Right atrium auricular region (tissue), 2 donors: ENCODE measurements around the gene FEZ2. TPM values are rescaled to one million over a fixed set of nuclear protein-coding genes. Genes with fewer than 3 reads are reported as not detected.
"Not testable (repeated sequence)": the region's sequence is repeated elsewhere in the genome, so short reads cannot be mapped to it uniquely, and the experiment has no call there.

ENCODE experiments used
- DNase-seq: peaks from one replicate; pipeline ENCODE4 v3.0.0-alpha.2; 2019; ENCODE audit warnings: low spot score
- H3K27ac ChIP-seq, 2 donors: fragments of 200-600 bp; sonication (generic); 1 replicate in 1 of 2; 2 replicates in 1 of 2; pipeline ENCODE4 v1.5.1; 2016 to 2019
- H3K27me3 ChIP-seq, 2 donors: fragments of 200-600 bp; sonication (generic); one replicate each; pipeline versions ENCODE4 v1.5.1 to v1.6.0; 2017 to 2019
- H3K36me3 ChIP-seq: fragments of 200-600 bp; sonication (generic); one replicate; pipeline ENCODE4 v1.5.1; 2016
- H3K4me1 ChIP-seq, 2 donors: fragments of 200-600 bp; sonication (generic); one replicate each; pipeline versions ENCODE4 v1.5.1 to v1.6.0; 2017 to 2019
- H3K4me3 ChIP-seq, 2 donors: fragments of 200-600 bp; sonication (generic); 1 replicate in 1 of 2; 2 replicates in 1 of 2; pipeline ENCODE4 v1.5.1; 2017 to 2019; ENCODE audit warnings: mild to moderate bottlenecking in 1 of 2, moderate library complexity in 1 of 2
- H3K9me3 ChIP-seq, 2 donors: fragments of 200-600 bp; sonication (generic); one replicate each; pipeline ENCODE4 v1.5.1; 2019
- total RNA-seq, 2 donors: library from RNA; depleted of rRNA; stranded (reverse); fragments of >200 nt; gene quantifications; one replicate each; pipeline ENCODE4 v1.1.0, GENCODE V29; 2016
- TF ChIP-seq, protein P1 (sequence below), 2 donors: fragments of 200-600 bp; sonication (generic); IDR thresholded peaks; one replicate each; pipeline ENCODE4 v1.5.1; 2019; ENCODE audit warnings: antibody characterized with exemption in 2 of 2

The FEZ2 gene
- total RNA-seq, 2 donors from 2014 or later: 30.3 to 81.5 TPM

DNA sequence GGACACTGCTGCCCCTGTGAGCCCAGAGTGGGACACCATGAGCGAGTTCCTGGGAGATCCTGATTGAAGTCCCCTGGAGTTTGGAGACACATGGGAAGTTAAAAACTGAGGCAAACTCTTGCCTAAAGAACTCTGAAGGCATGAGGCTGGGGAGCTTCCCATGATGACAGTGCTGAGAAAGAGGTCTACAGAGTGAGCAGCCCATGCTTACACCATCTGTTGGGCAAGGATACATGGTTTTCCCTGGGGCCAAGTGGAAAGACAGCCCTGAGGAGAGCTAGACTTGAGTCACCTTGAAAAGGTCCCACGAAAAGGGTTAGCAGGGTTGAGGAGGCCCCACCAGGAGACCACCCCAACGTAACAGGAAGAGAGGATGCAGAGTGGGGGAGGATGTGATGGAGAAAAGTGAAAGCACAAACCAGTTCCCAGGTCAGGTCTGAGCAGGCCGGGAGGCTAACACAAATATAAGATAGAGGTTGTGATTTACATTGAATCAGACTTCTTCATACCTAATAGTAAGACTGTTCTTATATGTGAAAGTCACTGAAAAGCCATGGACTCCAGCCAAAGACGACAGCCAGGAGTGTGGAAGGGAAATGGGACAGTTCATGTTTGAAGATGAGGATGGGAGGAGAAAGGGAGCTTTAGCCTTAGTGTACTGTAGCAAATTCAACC lies 13.5 kb upstream of the FEZ2 start:
- Histone ChIP-seq H3K27ac (no peak overlapping the region), H3K27me3 (no peaks in the 10 kb centered on the region), H3K9me3 (no peaks in the 10 kb centered on the region), H3K4me3 (no peak overlapping the region), H3K36me3 (no peaks in the 10 kb centered on the region), H3K4me1 (no peaks in the 10 kb centered on the region)
- TF ChIP-seq, protein P1, sequence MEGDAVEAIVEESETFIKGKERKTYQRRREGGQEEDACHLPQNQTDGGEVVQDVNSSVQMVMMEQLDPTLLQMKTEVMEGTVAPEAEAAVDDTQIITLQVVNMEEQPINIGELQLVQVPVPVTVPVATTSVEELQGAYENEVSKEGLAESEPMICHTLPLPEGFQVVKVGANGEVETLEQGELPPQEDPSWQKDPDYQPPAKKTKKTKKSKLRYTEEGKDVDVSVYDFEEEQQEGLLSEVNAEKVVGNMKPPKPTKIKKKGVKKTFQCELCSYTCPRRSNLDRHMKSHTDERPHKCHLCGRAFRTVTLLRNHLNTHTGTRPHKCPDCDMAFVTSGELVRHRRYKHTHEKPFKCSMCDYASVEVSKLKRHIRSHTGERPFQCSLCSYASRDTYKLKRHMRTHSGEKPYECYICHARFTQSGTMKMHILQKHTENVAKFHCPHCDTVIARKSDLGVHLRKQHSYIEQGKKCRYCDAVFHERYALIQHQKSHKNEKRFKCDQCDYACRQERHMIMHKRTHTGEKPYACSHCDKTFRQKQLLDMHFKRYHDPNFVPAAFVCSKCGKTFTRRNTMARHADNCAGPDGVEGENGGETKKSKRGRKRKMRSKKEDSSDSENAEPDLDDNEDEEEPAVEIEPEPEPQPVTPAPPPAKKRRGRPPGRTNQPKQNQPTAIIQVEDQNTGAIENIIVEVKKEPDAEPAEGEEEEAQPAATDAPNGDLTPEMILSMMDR (IDR thresholded peaks at IDR 0.05): no peak
- DNase-seq: no peak

DNA sequence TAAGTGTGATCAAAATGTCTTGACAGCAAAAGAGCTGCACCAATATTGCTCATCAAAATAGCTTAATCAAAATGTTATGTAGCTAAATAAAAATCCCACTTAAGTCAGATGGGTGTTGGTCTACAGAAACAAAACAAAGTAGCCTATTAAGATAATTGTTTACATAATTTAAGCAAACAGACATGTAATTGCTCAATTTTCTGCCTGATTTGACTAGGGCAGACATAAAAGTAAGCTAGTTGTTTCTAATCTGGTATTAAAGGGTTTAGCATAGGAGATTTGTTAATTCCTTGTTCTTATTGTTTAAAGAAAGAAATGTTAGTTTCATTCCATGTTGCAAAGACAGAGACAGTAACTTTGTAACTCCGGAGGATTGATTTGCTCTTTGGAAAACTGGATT lies 11.5 kb upstream of the FEZ2 start:
- H3K9me3 ChIP-seq: no peaks in the 10 kb centered on the region
- H3K4me1 ChIP-seq: no peaks in the 10 kb centered on the region
- H3K27me3 ChIP-seq: no peaks in the 10 kb centered on the region
- DNase-seq: no peak
- TF ChIP-seq, protein P1 (IDR thresholded peaks at IDR 0.05): no peak
- no peak overlapping the region for H3K27ac ChIP-seq
- H3K4me3 ChIP-seq: no peak overlapping the region
- no peaks in the 10 kb centered on the region for H3K36me3 ChIP-seq

GRCh38 chr2:36607947-36608346 lies 10.0 kb upstream of the FEZ2 start:
- TF ChIP-seq, protein P1 (IDR thresholded peaks at IDR 0.05): no peak
- H3K4me1 ChIP-seq: no peaks in the 10 kb centered on the region
- H3K27me3 ChIP-seq: no peaks in the 10 kb centered on the region
- no peak for DNase-seq
- no peaks in the 10 kb centered on the region for H3K9me3 ChIP-seq
- H3K4me3 ChIP-seq: no peak overlapping the region
- H3K36me3 ChIP-seq: no peaks in the 10 kb centered on the region
- H3K27ac ChIP-seq: no peak overlapping the region

DNA sequence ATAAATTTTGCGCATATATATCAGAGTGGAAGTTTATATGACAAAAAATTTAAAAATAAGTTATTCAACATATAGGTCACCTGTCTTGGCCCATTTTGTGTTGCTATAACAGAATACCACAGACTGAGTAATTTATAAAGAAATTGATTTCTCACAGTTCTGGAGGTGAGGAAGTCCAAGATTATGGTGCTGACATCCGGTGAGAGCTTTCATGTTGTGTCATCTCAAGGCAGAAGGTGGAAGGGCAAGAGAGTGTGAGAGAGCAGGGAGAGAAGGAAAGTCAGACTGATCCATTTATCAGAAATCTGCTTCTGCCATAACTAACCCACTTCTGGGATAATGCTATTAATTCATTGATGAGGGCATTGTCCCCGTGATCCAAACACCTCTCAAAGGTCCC lies 9.0 kb upstream of the FEZ2 start:
- Histone ChIP-seq H3K9me3 (no peaks in the 10 kb centered on the region), H3K4me3 (no peak overlapping the region), H3K27ac (no peak overlapping the region), H3K4me1 (no peaks in the 10 kb centered on the region), H3K27me3 (no peaks in the 10 kb centered on the region), H3K36me3 (no peaks in the 10 kb centered on the region)
- TF ChIP-seq, protein P1 (IDR thresholded peaks at IDR 0.05): no peak
- DNase-seq: no peak

- H3K36me3 ChIP-seq: no peaks in the 10 kb centered on the region
- H3K27me3 ChIP-seq: no peaks in the 10 kb centered on the region
- H3K27ac ChIP-seq: no peak overlapping the region
- H3K4me3 ChIP-seq: no peak overlapping the region
- no peaks in the 10 kb centered on the region for H3K4me1 ChIP-seq
- no peak for DNase-seq
- no peaks in the 10 kb centered on the region for H3K9me3 ChIP-seq
- TF ChIP-seq, protein P1 (IDR thresholded peaks at IDR 0.05): no peak
Measured at GRCh38 chr2:36605273-36605672, 7.3 kb upstream of the FEZ2 start.

DNA sequence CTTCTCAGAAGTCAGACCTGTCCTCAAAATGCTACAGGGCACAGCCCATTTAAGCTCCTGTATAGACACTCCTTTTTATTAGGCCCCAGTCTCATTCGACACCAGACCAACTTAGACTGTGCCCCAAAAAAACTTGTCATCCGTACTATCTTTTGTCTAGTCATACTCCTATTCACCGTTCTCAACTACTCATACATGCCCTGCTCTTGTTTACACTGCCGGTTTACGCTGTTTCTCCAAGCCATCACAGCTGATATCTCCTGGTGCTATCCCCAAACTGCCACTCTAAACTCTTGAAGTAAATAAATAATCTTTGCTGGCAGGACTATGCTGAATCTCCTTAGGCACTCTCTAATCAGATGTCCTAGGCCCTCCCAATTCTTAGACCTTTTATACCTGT lies 5.7 kb upstream of the FEZ2 start:
- H3K4me3 ChIP-seq, H3K36me3 ChIP-seq, H3K4me1 ChIP-seq, H3K27me3 ChIP-seq, DNase-seq, H3K9me3 ChIP-seq, H3K27ac ChIP-seq: not testable (repeated sequence)
